GM18519 (cell line): ENCODE data around the gene PERP.
"Not testable (repeated sequence)": the region's sequence is repeated elsewhere in the genome, so short reads cannot be mapped to it uniquely, and the experiment has no call there.

ENCODE experiments used
- ATAC-seq: cut with Tn5 transposase; IDR thresholded peaks from one replicate; pipeline ENCODE4 v1.9.1; 2021; ENCODE audit warnings: mild to moderate bottlenecking, moderate library complexity; ENCODE audit not compliant: unreplicated experiment, low FRiP score

PERP gene

DNA sequence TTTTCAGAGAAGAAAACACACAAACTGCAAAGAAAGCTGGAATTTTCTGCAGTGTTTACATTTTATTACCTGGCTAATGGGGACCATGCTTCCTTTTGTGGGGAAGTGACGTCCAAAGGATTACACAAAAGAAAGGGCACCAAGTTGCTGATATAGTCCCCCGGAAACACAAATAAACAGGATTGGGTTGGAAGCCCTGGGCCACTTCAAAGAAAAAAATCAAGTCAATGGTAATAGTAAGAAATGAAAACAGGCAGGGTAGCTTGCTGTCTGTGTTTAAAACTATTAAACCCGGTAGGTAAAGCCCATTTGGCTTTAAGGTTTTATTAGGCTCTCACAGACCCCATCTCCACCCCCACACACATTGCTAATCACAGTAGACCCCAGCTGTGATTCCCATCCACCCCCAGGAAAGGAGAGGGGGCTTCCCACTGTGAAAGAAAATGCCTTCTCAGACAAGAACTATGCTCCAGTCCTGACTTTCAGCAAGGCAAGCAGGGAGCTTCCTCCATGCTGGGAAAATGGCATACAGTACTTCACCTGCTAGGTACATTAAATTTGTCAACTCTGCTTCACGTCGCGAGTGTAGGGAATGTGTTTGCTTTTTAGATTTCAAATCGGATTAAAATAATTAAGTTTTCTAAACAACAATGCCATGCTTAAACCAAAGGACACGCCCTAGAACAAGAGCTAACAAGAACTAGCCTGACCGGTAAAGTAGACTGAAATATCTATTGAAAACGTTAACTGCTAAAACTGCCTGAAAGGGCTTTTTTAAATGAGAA, 1.1 kb downstream of the PERP start:
- ATAC-seq: no peak

DNA sequence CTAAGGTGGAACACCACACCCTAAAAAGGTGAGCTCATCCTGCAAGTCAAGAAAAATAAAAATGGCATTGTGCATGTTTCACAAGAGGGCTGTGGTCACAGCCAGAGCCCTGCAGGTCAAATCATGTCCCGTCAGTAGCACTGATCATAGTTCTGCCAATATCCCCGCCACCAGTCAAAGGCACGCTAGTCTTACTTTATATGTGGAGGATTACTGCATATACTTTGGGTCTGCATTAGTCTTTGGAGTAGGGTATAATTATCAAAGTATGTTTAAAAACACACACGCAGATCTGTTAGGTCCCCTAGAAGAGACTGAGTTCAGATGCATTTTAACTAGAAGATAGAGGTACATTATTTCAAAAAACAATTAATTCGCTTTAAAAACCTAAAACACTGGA, 1.8 kb downstream of the PERP start:
- ATAC-seq: no peak

DNA sequence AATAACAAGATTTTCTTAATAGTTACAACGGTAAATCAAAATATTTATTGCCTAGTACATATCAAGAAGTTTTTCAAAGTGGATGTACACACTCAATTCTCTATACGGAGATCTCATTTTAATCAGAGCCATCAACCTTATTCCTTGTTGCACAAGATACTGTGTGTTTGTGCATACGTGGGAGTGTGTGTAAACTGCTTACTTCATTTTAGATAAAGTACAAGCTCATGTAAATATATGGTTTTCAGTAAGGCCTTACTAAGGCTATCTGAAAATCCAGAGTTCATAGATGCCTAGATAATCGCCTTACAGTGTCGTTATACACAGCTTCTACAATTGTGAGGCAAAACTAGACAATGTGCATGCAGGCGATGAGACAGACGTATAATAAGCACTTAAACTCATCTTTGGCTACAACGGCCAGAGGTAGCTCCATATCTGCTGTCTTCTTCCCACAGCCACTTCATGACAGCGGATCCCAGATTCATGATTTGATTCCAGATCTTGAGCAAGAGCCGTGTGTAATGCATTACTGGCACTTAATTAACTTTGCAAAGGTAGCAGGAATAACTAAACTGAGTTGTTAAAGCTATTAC, 2.5 kb downstream of the PERP start:
- no peak for ATAC-seq

DNA sequence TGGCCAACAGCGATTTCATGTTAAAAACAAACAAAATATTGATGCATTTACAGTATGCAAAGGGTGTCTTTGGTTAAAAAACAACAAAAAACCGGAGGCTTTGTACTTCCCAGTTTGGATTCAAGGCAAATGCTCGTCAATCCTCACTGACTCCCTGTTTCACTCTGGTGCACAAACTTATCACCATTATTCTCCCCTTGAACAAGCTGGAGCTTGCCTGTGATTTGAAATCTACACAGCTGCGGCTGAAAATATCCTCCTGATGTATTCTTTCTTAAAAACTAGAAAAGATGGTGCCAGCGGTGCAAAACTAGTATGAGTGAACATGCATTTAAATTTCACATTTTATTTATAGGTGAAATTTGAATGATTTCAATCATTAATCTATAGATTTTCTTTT, 3.3 kb downstream of the PERP start:
- ATAC-seq: no peak

DNA sequence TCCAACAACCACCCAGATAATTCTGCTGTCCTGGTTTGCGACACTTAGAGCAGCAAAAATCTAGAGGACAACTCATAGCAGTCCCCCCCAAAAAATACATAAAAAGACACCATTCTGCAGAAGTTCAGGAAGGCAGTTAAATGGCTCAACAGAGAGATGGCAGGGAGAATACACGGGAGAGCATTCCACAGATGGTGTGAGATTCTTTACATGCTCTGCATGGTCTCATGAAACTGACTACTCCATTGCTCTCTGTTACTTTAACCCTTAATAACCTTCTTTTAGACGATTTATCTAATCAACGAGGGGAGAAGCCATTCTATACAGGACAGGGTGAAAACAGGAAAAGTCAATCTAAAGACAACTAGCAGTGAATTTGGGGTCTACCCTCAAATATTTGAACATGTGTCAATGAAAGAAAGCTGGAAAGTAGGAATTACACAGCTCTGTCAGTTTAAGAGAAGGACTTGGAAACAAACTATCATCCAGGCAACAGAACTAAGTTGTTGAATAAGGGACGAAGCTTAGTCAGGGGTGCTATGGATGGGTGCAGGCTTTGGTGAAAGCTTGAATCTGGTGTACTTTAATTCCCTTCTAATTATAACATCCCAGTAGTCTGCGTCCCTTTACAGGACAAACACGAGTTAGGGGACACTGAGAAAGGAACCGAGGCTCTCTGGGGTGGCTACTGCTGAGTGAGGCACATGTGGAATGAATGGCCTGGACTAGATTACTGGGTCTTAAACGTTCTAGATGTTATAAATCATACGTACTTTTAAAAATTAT, 5.1 kb downstream of the PERP start:
- no peak for ATAC-seq

DNA sequence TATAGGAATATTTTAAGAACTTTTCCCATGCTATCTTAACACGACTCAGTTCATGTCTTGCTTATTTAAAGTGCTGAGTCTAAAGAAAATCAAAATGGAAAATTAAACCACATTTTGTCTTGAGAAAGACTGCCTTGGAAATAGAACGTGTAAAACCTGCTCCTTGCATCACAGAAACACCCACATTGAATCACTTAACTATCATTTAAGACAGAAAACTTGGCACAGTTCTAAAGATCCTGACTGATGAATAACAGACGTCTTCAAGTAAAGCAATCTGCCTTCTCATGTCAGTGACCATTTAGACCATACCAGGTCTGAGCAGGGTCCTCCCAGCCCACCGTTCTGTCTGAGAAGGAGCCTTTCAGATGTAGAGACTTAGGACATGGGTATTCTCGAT, 7.4 kb downstream of the PERP start:
- ATAC-seq: no peak

DNA sequence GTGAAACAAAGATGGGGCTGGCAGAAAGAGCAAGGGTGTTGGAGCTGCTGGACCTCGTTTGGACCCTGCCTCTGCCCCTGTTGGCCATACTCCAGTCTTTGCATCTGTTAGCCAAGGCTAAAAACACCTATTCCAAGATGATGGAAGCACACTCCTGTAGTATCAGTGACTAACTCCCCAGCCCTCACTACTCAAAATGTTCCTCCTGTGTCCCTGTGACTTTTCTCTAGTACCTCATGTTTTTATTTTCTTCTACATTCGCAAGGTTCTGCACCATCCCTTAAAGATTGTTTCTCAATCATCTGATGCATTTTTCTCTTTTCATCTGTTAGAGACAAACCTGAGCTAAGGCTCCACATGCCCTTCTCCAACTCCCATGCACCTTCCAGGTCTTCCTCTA, 8.9 kb downstream of the PERP start:
- no peak for ATAC-seq

DNA sequence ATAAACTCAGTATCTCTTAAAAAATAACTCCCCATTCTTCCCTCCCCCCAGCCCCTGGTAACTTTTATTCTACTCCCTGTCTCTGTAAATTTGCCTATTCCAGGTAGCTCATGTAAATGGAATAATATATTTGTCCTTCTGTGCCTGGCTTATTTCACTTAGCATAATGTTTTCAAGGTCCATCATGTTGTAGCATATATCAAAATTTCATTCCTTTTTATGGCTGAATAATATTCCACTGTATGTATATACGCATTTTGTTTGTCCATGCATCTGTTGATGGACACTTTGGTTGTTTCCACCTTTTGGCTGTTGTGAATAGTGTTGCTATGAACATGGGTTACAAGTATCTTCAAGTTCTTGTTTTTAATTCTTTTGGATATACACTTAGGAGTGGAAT, 13.0 kb downstream of the PERP start:
- no peak for ATAC-seq

DNA sequence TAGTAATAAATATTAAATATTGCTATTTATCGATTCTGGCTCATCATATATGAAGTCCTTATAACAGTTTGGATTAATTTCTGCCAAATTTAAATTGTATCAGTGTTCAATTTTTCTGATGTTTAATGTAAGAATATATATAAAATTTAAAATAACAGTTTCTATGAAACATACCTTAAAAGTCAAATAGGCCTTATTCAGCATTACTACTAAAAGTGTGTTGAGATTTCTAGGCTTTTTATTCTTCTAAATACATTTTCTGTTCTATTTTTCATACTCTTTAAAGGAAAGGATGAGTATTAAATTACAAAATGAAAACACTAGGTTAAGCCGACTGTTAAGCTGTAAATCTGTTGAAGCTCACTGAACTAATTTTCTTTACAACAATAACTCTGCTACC, 13.6 kb downstream of the PERP start:
- ATAC-seq: no peak

DNA sequence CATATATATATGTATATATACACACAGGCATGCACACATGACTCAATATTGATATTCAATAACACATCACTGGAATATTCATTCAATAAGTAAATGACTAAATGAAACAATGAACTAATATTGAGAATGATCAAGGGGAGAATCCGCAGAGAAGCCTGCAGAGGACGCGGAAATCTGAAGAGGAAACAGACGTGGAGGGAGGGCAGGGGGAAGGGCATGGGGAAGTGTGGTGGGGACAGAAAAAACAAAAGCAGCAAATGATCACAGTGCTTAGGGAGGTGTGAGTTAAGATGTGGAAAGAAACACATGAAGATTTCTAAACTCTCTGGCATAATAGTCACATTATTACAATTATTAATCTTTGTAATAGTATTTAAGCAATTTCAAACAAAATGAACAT, 14.5 kb downstream of the PERP start:
- no peak for ATAC-seq

DNA sequence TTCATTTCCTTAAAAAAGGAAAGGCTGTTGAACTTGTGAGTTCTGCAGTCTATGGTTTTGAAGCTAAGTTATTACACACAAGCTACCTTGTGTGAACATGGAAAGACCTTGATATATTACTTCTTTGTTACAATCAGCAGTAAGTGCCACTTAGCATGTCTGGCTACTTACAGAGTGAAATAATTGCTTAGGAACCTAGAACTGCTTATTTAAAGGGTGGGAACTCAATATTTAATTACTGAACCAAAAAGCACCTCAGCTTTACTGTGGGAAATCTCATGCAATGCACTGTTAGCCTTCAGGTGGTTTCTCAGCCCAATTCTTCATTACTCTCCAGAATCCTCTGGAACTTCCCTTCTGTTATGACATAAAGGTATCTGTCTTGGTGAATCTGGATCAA, 17.9 kb downstream of the PERP start:
- ATAC-seq: no peak

DNA sequence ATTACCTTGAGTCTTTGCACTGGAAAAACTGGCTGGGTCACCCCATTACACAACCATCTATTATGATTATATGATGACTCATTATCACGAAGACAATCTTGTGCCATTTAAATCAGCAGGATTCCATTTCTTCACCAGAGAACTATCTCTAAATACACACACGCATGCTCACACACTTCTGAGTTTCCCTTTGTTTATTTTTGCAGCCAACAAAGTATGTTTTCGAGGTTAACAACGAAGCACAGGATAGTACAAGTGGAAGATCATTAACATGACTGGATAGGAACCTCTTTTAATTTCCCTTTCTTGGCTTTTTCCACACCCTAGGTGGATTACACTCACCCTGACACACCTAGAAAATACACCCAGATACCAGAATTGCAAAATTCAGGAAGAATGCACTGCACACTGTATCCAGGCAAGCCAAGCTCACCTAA, 18.9 kb downstream of the PERP start:
- no peak for ATAC-seq

DNA sequence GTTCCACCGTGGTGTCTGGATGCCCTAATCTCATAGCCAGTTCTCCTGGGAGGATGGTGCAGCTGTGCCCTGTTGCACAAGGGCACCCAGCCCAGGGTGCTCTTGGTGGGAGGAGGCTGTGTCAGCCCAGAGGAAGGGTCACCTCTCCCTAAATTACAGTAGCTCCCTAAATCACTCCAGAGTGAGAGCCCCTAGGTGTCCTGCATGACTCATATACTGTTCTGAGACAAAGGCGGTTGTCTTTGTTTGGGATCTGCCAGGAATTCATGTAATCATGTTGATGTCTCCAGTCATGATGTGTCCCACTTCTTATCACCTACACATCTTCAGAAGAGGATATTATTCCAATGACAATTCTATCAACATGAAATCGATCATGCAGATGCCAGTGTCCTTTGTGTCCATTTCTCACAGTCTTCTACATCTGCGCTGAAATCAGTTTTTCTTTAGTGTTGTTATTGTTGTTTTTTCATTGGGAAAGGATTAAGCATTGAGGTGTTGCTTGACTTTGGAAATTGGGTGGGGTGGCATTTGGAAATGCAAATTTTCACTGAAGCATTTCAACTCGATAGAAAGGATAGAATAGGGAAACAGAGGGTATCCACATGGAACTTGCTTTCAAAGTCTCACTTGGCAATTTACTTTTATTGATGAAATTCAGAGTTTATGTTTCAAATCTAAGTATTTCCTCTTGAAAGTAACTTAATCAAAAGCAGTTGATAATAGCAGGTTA, 19.5 kb downstream of the PERP start:
- ATAC-seq: no peak

DNA sequence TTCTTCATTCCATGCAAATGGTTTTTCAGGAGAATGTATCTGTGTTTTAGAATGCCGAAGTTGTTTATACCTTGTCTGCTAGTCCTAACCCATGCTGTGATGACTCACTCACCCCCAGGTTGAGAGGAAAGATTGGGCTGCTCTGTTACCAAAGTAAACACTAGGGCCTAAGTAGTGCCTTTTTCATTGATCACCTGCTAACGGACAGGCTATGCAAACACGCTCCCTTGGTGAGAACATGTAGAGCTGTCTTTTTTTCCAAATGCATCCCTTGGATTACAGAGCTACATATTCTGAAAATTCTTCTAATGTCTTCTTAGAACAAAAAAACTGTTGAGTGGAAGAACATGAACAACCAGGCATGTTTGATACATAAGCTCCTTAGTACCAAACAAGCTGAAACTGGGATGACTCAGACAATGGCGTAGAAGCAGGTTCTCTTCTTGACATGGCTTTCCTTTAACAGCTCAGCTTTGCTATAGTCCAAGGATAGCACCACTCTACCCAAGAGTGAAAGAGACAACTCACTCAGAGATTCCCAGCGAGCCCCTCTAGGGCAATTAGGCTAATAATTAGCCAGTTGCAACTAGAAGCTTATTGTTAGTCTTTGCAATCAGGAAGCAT, 20.5 kb downstream of the PERP start:
- no peak for ATAC-seq

DNA sequence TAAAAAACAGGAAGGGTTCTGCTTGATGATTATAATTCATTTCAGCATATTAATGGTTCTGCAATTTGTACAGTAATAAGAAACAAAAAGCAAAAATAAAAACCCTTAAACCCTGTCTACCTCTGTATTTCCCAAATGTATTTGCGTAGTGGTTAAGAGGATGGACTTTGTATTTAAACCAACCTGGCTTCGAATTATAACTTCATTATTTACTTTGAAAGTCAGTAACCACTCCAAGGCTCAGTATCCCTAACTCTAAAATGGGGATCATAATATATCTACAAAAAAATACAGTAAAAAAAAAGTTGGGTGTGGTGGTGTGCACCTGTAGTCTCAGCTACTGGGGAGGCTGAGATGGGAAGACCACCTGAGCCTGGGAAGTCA, 21.4 kb downstream of the PERP start:
- ATAC-seq: no peak

DNA sequence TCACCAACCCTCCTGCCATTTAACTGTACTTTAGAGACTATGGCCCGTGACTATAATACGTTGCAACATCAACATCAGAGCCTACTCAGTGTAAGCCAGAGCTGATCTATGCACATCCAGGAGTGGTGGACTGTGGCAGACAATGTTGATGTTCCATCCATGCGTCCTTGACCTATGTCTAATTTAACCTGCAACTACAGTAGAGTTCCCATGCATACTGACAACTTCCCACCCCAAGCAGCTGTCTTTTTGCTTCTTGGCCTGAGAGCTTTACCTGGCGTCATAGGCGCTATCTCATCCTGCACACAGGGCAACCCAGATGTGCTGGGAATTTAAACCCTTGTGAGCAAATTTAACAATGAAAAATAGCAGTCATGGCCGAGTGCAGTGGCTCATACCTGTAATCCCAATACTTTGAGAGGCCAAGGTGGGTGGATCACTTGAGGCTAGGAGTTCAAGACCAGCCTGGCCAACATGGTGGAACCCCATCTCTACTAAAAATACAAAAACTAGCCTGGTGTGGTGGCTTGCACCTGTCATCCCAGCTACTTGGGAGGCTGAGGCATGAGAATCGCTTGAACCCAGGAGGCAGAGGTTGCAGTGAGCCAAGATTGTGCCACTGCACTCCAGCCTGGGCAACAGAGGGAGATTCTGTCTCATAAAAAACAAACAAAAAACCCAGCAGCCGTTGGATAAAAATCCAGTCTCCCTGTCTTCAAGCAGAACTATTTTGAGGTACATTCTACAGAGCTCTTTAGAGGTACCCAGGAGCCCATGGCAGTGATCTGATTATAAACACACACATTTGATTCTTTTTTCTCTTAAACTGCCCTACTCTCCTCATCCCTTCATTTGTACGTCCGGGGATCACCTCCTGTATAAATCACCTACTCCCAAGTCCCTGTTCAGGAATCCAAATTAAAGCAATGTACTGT, 22.0 kb downstream of the PERP start:
- no peak for ATAC-seq

DNA sequence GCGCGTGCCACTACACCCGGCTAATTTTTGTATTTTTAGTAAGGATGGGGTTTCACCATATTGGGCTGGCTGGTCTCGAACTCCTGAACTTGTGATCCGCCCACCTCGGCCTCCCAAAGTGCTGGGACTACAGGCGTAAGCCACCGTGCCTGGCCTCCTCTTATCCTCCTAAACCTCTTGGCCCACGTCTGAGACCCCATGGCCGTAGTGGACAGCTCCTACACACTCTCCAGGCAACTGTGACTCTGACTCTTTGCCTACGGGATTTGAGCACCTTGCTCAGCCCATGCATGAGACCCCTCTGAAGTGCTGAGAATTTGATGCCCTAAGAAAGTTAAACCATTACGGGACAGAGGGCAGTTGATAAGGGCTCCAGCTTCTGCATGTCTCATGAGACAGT, 25.0 kb downstream of the PERP start:
- no peak for ATAC-seq

DNA sequence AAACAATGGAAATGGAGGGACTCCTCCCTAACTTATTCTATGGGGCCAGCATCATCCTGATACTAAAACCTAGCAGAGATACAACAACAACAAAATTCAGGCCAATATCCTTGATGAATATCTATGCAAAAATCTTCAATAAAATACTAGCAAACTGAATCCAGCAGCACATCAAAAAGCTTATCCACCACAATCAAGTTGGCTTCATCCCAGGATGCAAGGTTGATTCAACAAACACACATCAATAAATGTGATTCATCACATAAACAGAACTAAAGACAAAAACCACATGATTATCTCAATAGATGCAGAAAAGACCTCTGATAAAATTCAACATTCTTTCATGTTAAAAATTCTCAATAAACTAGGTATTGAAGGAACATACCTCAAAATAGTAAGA, 27.7 kb downstream of the PERP start:
- ATAC-seq: not testable (repeated sequence)

DNA sequence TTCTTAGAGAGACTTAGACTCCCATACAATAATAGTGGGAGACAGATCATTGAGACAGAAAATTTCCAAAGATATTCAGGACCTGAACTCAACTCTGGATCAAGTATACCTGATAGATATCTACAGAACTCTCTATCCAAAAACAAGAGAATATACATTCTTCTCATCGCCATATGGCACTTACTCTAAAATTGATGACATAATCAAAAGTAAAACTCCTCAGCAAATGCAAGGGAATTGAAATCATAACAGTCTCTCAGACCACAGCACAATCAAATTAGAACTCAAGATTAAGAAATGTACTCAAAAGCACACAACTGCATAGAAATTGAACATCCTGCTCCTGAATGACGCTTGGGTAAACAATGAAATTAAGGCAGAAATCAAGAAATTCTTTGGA, 28.7 kb downstream of the PERP start:
- no peak for ATAC-seq

DNA sequence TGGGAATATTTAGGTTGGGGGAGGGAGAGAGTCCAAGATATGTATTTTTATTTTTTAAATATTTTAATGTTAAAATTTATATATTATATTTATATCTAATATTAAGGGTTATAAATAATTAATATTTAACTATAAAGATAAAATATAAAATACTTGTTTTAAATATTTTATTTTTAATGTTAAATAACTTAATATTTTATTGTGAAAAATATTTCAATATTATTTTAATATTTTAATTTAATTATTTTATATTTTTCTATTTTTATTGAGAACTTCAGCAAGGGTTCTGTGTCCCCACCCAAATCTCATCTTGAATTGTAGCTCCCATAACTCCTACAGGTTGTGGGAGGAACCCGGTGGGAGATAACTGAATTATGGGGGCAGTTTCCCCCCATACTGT, 34.0 kb downstream of the PERP start:
- ATAC-seq: no peak
